SK-N-SH (cell line): ENCODE measurements around the gene PPIB.

ENCODE experiments used
- EP300 ChIP-seq, 2 experiments: IDR thresholded peaks; 2 replicates each; pipeline versions ENCODE4 v1.4.0 to v1.6.1; 2012; ENCODE audit warnings: borderline replicate concordance in 1 of 2, low read depth in 1 of 2, low read length in 1 of 2
- EZH2phosphoT487 ChIP-seq: fragments of 200-600 bp; sonication (generic); IDR thresholded peaks from 2 replicates; pipeline ENCODE4 v1.6.1; 2017; ENCODE audit warnings: low read depth, mixed run types, mild to moderate bottlenecking, antibody characterized with exemption, moderate library complexity, borderline replicate concordance
- FOXJ3 ChIP-seq: sonication (generic); formaldehyde crosslinking; IDR thresholded peaks from 2 replicates; pipeline ENCODE4 v1.5.1; 2020; ENCODE audit warnings: mild to moderate bottlenecking, missing genetic modification reagents
- MXI1 ChIP-seq: IDR thresholded peaks from 2 replicates; pipeline ENCODE4 v1.6.1; 2012; ENCODE audit warnings: mild to moderate bottlenecking, low read depth, low read length, improper control_type of control experiment
- POLR2AphosphoS5 ChIP-seq: IDR thresholded peaks from 2 replicates; pipeline ENCODE4 v1.6.1; 2012; ENCODE audit warnings: low read depth, low read length
- RAD21 ChIP-seq: IDR thresholded peaks from 2 replicates; pipeline ENCODE4 v1.6.1; 2012; ENCODE audit warnings: mild to moderate bottlenecking, low read length
- REST ChIP-seq: IDR thresholded peaks from 2 replicates; pipeline ENCODE4 v1.6.1; 2012; ENCODE audit warnings: mild to moderate bottlenecking, low read depth, low read length, moderate library complexity
- SMC3 ChIP-seq: IDR thresholded peaks from 2 replicates; pipeline ENCODE4 v1.6.1; 2012; ENCODE audit warnings: low read depth, low read length, improper control_type of control experiment
- TF ChIP-seq, protein P1 (sequence below): fragments of 200-600 bp; sonication (generic); IDR thresholded peaks from 2 replicates; pipeline ENCODE4 v1.6.1; 2017; ENCODE audit warnings: antibody characterized with exemption, mild to moderate bottlenecking, moderate library complexity

- TF ChIP-seq, protein P1, sequence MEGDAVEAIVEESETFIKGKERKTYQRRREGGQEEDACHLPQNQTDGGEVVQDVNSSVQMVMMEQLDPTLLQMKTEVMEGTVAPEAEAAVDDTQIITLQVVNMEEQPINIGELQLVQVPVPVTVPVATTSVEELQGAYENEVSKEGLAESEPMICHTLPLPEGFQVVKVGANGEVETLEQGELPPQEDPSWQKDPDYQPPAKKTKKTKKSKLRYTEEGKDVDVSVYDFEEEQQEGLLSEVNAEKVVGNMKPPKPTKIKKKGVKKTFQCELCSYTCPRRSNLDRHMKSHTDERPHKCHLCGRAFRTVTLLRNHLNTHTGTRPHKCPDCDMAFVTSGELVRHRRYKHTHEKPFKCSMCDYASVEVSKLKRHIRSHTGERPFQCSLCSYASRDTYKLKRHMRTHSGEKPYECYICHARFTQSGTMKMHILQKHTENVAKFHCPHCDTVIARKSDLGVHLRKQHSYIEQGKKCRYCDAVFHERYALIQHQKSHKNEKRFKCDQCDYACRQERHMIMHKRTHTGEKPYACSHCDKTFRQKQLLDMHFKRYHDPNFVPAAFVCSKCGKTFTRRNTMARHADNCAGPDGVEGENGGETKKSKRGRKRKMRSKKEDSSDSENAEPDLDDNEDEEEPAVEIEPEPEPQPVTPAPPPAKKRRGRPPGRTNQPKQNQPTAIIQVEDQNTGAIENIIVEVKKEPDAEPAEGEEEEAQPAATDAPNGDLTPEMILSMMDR: no peak
- TF ChIP-seq EZH2phosphoT487 (no peak), MXI1 (no peak), RAD21 (no peak), EP300 (IDR thresholded peaks at IDR 0.05; ENCODE audit: borderline replicate concordance in 1 of 2, low read depth in 1 of 2, low read length in 1 of 2) (no peak), POLR2AphosphoS5 (no peak), FOXJ3 (CRISPR knock-in tag) (no peak), SMC3 (no peak), REST (no peak)
Measured at GRCh38 chr15:64138331-64138941, 24.4 kb downstream of the PPIB start.
